Breast epithelium (tissue), 3 donors: ENCODE measurements around the gene SORL1.
"Not testable (repeated sequence)": the region's sequence is repeated elsewhere in the genome, so short reads cannot be mapped to it uniquely, and the experiment has no call there.

Experiments
- POLR2A ChIP-seq: fragments of 450-650 bp; IDR thresholded peaks from one replicate; pipeline ENCODE4 v1.6.1; 2016; ENCODE audit warnings: antibody characterized with exemption, mild to moderate bottlenecking, moderate library complexity
- POLR2AphosphoS5 ChIP-seq, 3 donors: sonication (generic); formaldehyde crosslinking; IDR thresholded peaks; one replicate each; pipeline ENCODE4 v1.6.1; 2017; ENCODE audit warnings: antibody characterized with exemption in 3 of 3
- TF ChIP-seq, protein P1 (sequence below), 3 donors: fragments of 450-650 bp; IDR thresholded peaks; one replicate each; pipeline ENCODE4 v1.5.1; 2016 to 2017; ENCODE audit warnings: antibody characterized with exemption in 3 of 3, mild to moderate bottlenecking in 3 of 3, moderate library complexity in 3 of 3

DNA sequence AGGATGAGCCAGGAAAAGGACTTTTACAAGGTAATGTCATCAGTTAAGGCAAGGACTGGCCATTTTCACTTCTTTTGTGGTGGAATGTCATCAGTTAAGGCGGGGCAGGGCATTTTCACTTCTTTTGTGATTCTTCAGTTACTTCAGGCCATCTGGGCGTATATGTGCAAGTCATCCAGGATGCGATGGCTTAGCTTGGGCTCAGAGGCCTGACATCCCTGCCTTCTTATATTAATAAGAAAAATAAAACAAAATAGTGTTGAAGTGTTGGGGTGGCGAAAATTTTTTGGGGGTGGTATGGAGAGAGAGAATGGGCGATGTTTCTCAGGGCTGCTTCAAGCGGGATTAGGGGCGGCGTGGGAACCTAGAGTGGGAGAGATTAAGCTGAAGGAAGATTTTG lies 185.5 kb downstream of the SORL1 start:
- TF ChIP-seq, protein P1, sequence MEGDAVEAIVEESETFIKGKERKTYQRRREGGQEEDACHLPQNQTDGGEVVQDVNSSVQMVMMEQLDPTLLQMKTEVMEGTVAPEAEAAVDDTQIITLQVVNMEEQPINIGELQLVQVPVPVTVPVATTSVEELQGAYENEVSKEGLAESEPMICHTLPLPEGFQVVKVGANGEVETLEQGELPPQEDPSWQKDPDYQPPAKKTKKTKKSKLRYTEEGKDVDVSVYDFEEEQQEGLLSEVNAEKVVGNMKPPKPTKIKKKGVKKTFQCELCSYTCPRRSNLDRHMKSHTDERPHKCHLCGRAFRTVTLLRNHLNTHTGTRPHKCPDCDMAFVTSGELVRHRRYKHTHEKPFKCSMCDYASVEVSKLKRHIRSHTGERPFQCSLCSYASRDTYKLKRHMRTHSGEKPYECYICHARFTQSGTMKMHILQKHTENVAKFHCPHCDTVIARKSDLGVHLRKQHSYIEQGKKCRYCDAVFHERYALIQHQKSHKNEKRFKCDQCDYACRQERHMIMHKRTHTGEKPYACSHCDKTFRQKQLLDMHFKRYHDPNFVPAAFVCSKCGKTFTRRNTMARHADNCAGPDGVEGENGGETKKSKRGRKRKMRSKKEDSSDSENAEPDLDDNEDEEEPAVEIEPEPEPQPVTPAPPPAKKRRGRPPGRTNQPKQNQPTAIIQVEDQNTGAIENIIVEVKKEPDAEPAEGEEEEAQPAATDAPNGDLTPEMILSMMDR (IDR thresholded peaks at IDR 0.05), result not testable (repeated sequence)
- not testable (repeated sequence) for TF ChIP-seq POLR2A; POLR2AphosphoS5 (IDR thresholded peaks at IDR 0.05)
